Keratinocyte (primary cell): ENCODE measurements around the gene EEF1AKMT1.

ENCODE experiments used
- CTCF ChIP-seq, 3 experiments: IDR thresholded peaks in 1 of 3; conservative IDR thresholded peaks in 1 of 3; optimal IDR thresholded peaks in 1 of 3; 2 replicates in 2 of 3; 3 replicates in 1 of 3; pipeline versions ENCODE3 to v1.5.1; 2011; ENCODE audit warnings: low read length in 3 of 3, mild to moderate bottlenecking in 3 of 3, moderate library complexity in 2 of 3, control low read depth in 1 of 3, inconsistent platforms in 1 of 3; ENCODE audit not compliant: insufficient read depth in 2 of 3; ENCODE audit errors: extremely low read depth in 1 of 3
- EZH2 ChIP-seq: IDR thresholded peaks from one replicate; pipeline ENCODE4 v1.6.1; 2012; ENCODE audit warnings: inconsistent platforms, mild to moderate bottlenecking, low read length, moderate library complexity

GRCh38 chr13:20715330-20715712, 58.4 kb downstream of the EEF1AKMT1 start:
- TF ChIP-seq CTCF (optimal IDR thresholded peaks at IDR 0.05 in 1 of 3, IDR thresholded peaks at IDR 0.05 in 1 of 3, conservative IDR thresholded peaks at IDR 0.05 in 1 of 3; ENCODE audit: extremely low read depth in 1 of 3, insufficient read depth in 2 of 3, low read length in 3 of 3) (no peak), EZH2 (no peak)
